H1 (cell line): ENCODE results near the gene KIR3DL2. TPM values are rescaled to one million over a fixed set of nuclear protein-coding genes. Genes with fewer than 3 reads are reported as not detected.
A peak's percentile ranks its signal among the peaks of the same experiment; 100 is the strongest.
"Not testable (repeated sequence)": the region's sequence is repeated elsewhere in the genome, so short reads cannot be mapped to it uniquely, and the experiment has no call there.

Experiments
- CTCF ChIA-PET: fragments of 300-600 bp; sonication (Branson Sonifier 250); formaldehyde crosslinking; loops from one replicate; lab custom pipeline; 2021; ENCODE audit not compliant: partially characterized antibody; lab: Charles Lee
- POLR2A ChIA-PET: fragments of 300-600 bp; sonication (Branson Sonifier 250); formaldehyde crosslinking; loops from one replicate; lab custom pipeline; 2021; ENCODE audit warnings: inconsistent platforms; ENCODE audit not compliant: partially characterized antibody; lab: Charles Lee
- DNase-seq, 2 experiments: peaks; one replicate each; pipeline versions ENCODE4 v3.0.0 to v3.0.0-alpha.2; 2010 to 2022; ENCODE audit warnings: low spot score in 2 of 2, low read depth in 1 of 2, mixed read lengths in 1 of 2
- FAIRE-seq: peaks from 2 replicates; lab custom pipeline; 2011; peaks lifted over from hg19 to GRCh38; lab: Jason Lieb, UNC
- H2AFZ ChIP-seq: 2 replicates; pipeline ENCODE4 v1.8.1; 2012; ENCODE audit warnings: low read length, inconsistent platforms
- H2AK5ac ChIP-seq: 2 replicates; pipeline ENCODE4 v1.6.1; 2013; ENCODE audit warnings: low read depth, low read length
- H2BK120ac ChIP-seq: replicated peaks from 2 replicates; pipeline ENCODE3; 2013; ENCODE audit warnings: low read depth, low read length, inconsistent platforms
- H2BK12ac ChIP-seq: 2 replicates; pipeline ENCODE4 v1.6.1; 2013; ENCODE audit warnings: low read depth, low read length
- H2BK15ac ChIP-seq: 2 replicates; pipeline ENCODE4 v1.6.1; 2013; ENCODE audit warnings: low read length
- H2BK20ac ChIP-seq: 2 replicates; pipeline ENCODE4 v1.6.1; 2013; ENCODE audit warnings: low read length
- H2BK5ac ChIP-seq: 2 replicates; pipeline ENCODE4 v1.6.1; 2013; ENCODE audit warnings: low read depth, low read length
- H3K14ac ChIP-seq: 2 replicates; pipeline ENCODE4 v1.6.1; 2013; ENCODE audit warnings: inconsistent platforms; ENCODE audit not compliant: insufficient read length
- H3K18ac ChIP-seq: 2 replicates; pipeline ENCODE4 v1.6.1; 2013; ENCODE audit warnings: low read length; ENCODE audit errors: extremely low read depth
- H3K23ac ChIP-seq: 2 replicates; pipeline ENCODE4 v1.6.1; 2013; ENCODE audit warnings: inconsistent platforms; ENCODE audit not compliant: insufficient read length
- H3K23me2 ChIP-seq: 2 replicates; pipeline ENCODE4 v1.6.1; 2013; ENCODE audit warnings: low read depth, low read length
- H3K27ac ChIP-seq: 2 replicates; pipeline ENCODE4 v1.6.1; 2011; ENCODE audit warnings: low read depth, low read length, inconsistent platforms
- H3K27me3 ChIP-seq, 4 experiments: replicated peaks in 1 of 4; 1 replicate in 1 of 4; 2 replicates in 3 of 4; pipeline versions ENCODE4 v1.6.1 to v1.8.1; 2011 to 2013; ENCODE audit warnings: low read length in 3 of 4, mild to moderate bottlenecking in 3 of 4, inconsistent platforms in 2 of 4, mixed read lengths in 2 of 4, moderate library complexity in 1 of 4; ENCODE audit not compliant: control insufficient read depth in 3 of 4, insufficient read depth in 3 of 4; ENCODE audit errors: extremely low read depth in 1 of 4
- H3K36me3 ChIP-seq, 4 experiments: 2 replicates each; pipeline versions ENCODE4 v1.6.1 to v1.8.1; 2011 to 2013; ENCODE audit warnings: mild to moderate bottlenecking in 4 of 4, low read length in 3 of 4, moderate library complexity in 2 of 4, control low read depth in 1 of 4, inconsistent platforms in 1 of 4; ENCODE audit not compliant: insufficient read depth in 4 of 4, control insufficient read depth in 2 of 4
- H3K4ac ChIP-seq: replicated peaks from 2 replicates; pipeline ENCODE3; 2013; ENCODE audit warnings: low read length, low read depth, mixed read lengths, inconsistent platforms; ENCODE audit not compliant: insufficient read length
- H3K4me1 ChIP-seq, 4 experiments: replicated peaks in 1 of 4; 1 replicate in 1 of 4; 2 replicates in 3 of 4; pipeline versions ENCODE4 v1.6.1 to v1.8.1; 2011 to 2013; ENCODE audit warnings: low read length in 3 of 4, inconsistent platforms in 2 of 4, mixed read lengths in 1 of 4; ENCODE audit not compliant: insufficient read depth in 4 of 4, control insufficient read depth in 3 of 4
- H3K4me2 ChIP-seq, 2 experiments: 2 replicates each; pipeline versions ENCODE4 v1.6.1 to v1.8.1; 2011 to 2013; ENCODE audit warnings: low read depth in 2 of 2, low read length in 2 of 2, control low read depth in 1 of 2, inconsistent platforms in 1 of 2, mild to moderate bottlenecking in 1 of 2; ENCODE audit not compliant: insufficient read depth in 1 of 2
- H3K4me3 ChIP-seq, 4 experiments: fragments of 200-600, 300-600 bp in 1 of 4; sonication (generic), shearing (Covaris generic), sonication (Bioruptor Twin) in 1 of 4; 2 replicates each; pipeline versions ENCODE4 v1.5.1 to v1.8.1; 2011 to 2016; ENCODE audit warnings: low read length in 4 of 4, low read depth in 3 of 4, control low read depth in 2 of 4, inconsistent platforms in 2 of 4, mild to moderate bottlenecking in 2 of 4, mixed read lengths in 1 of 4, moderate library complexity in 1 of 4; ENCODE audit not compliant: insufficient read depth in 2 of 4; ENCODE audit errors: extremely low read depth in 1 of 4
- H3K56ac ChIP-seq: replicated peaks from 2 replicates; pipeline ENCODE3; 2013; ENCODE audit warnings: low read depth, mild to moderate bottlenecking, mixed read lengths, low read length, inconsistent platforms; ENCODE audit not compliant: insufficient read length
- H3K79me1 ChIP-seq: 2 replicates; pipeline ENCODE4 v1.6.1; 2013; ENCODE audit warnings: low read depth, low read length, control low read depth
- H3K79me2 ChIP-seq, 2 experiments: 2 replicates each; pipeline versions ENCODE4 v1.6.1 to v1.8.1; 2012 to 2013; ENCODE audit warnings: low read length in 2 of 2, mild to moderate bottlenecking in 2 of 2, inconsistent platforms in 1 of 2; ENCODE audit not compliant: insufficient read depth in 2 of 2, control insufficient read depth in 1 of 2
- H3K9ac ChIP-seq, 4 experiments: replicated peaks in 1 of 4; 1 replicate in 1 of 4; 2 replicates in 3 of 4; pipeline versions ENCODE4 v1.6.1 to v1.8.1; 2011 to 2013; ENCODE audit warnings: low read depth in 3 of 4, low read length in 3 of 4, control low read depth in 2 of 4, mild to moderate bottlenecking in 2 of 4, moderate library complexity in 2 of 4, inconsistent platforms in 1 of 4; ENCODE audit errors: extremely low read depth in 1 of 4
- H3K9me3 ChIP-seq, 2 experiments: 2 replicates each; pipeline versions ENCODE4 v1.6.1 to v1.8.1; 2012 to 2013; ENCODE audit warnings: mild to moderate bottlenecking in 2 of 2, moderate library complexity in 2 of 2, control low read depth in 1 of 2, inconsistent platforms in 1 of 2, low read depth in 1 of 2, low read length in 1 of 2, mixed read lengths in 1 of 2; ENCODE audit not compliant: insufficient read depth in 2 of 2
- H4K20me1 ChIP-seq, 2 experiments: replicated peaks in 1 of 2; 2 replicates each; pipeline versions ENCODE3 to v1.8.1; 2011 to 2013; ENCODE audit warnings: inconsistent platforms in 2 of 2, low read length in 2 of 2, mild to moderate bottlenecking in 1 of 2; ENCODE audit not compliant: insufficient read depth in 2 of 2, control insufficient read depth in 1 of 2
- H4K5ac ChIP-seq: 2 replicates; pipeline ENCODE4 v1.6.1; 2013; ENCODE audit warnings: low read length, low read depth, mixed read lengths, inconsistent platforms; ENCODE audit not compliant: insufficient read length
- H4K8ac ChIP-seq: 2 replicates; pipeline ENCODE4 v1.8.0; 2013; ENCODE audit warnings: mild to moderate bottlenecking, moderate library complexity, low read length, inconsistent platforms; ENCODE audit not compliant: insufficient read depth; ENCODE audit errors: extremely low read depth
- H4K91ac ChIP-seq: replicated peaks from 2 replicates; pipeline ENCODE3; 2013; ENCODE audit warnings: low read length, mixed read lengths, inconsistent platforms; ENCODE audit not compliant: insufficient read length
- CBX8 ChIP-seq: fragments of 300-800, 300-1000 bp; sonication (generic); IDR thresholded peaks from 2 replicates; pipeline ENCODE4 v1.7.1; 2016; ENCODE audit warnings: low read depth, low read length, borderline replicate concordance
- CREB1 ChIP-seq: IDR thresholded peaks from 2 replicates; pipeline ENCODE4 v1.6.1; 2012; ENCODE audit warnings: inconsistent platforms
- GTF2F1 ChIP-seq: IDR thresholded peaks from 2 replicates; pipeline ENCODE4 v1.6.1; 2012; ENCODE audit warnings: low read depth, low read length, improper control_type of control experiment, borderline replicate concordance
- MAFK ChIP-seq: IDR thresholded peaks from 2 replicates; pipeline ENCODE4 v1.6.1; 2012; ENCODE audit warnings: low read depth, mild to moderate bottlenecking, improper control_type of control experiment, low read length
- MAX ChIP-seq: IDR thresholded peaks from 2 replicates; pipeline ENCODE4 v1.6.1; 2012; ENCODE audit warnings: inconsistent platforms
- WGBS, 2 experiments: shearing (Covaris generic) in 1 of 2; methylation state at CpG; one replicate each; pipeline versions ENCODE4 v1.1.6 to v1.1.7; 2013 to 2015; ENCODE audit warnings: low lambda C conversion rate in 2 of 2, mixed read lengths in 2 of 2, inconsistent platforms in 1 of 2, low coverage in 1 of 2, missing lambda C conversion rate in 1 of 2; ENCODE audit not compliant: insufficient replicate concordance in 2 of 2, insufficient coverage in 1 of 2, insufficient read length in 1 of 2; ENCODE audit errors: extremely low coverage in 1 of 2, missing lambda C conversion rate in 1 of 2; 5-methylcytosine and 5-hydroxymethylcytosine counted together
- polyA plus RNA-seq, 7 experiments: library from polyadenylated mRNA; depleted of rRNA in 3 of 7; stranded (reverse) in 5 of 7; unstranded in 2 of 7; fragments of >200 nt in 5 of 7; fragments of 200-250 nt in 2 of 7; gene quantifications; 1 replicate in 5 of 7; 2 replicates in 1 of 7; 4 replicates in 1 of 7; pipeline versions ENCODE4 v1.2.1 to v1.2.3, GENCODE V29; 2011 to 2013; ENCODE audit warnings: missing spikeins in 2 of 7, mixed read lengths in 2 of 7
- total RNA-seq: library from RNA; stranded (reverse); fragmentation: NEBNext Ultra II Directional; extraction: Animal tissue kit (Norgen Biotek cat#: 25700); gene quantifications from 2 replicates; pipeline ENCODE4 v1.2.1, GENCODE V29; 2021

The KIR3DL2 gene
- total and polyA plus RNA-seq, 2 of the 8 experiments (the other 6 are each of a cell fraction or from before 2014, with no cell fraction given) = not detected

GRCh38 chr19:54893406-54893805 is 43.2 kb downstream of the KIR3DL2 start (continued):
- TF ChIP-seq GTF2F1 (no peak), CREB1 (no peak), CBX8 (no peak), MAFK (peak; percentile 28; the same call in 1 of the 2 replicates), MAX (no peak)

DNA sequence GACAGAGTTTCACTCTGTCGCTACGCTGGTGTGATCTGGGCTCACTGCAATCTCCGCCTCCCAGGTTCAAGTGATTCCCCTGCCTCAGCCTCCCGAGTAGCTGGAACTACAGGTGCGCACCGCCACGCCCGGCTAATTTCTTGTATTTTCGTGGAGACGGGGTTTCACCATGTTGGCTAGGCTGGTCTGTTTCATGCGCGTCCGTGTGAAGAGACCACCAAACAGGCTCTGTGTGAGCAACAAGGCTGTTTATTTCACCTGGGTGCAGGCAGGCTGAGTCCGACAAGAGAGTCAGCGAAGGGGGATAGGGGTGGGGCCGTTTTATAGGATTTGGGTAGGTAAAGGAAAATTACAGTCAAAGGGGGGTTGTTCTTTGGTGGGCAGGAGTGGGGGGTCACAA is 43.9 kb downstream of the KIR3DL2 start:
- not testable (repeated sequence) for H3K56ac ChIP-seq, H2BK15ac ChIP-seq, H4K5ac ChIP-seq, H2AK5ac ChIP-seq, H3K9me3 ChIP-seq, H3K9ac ChIP-seq, H3K4me3 ChIP-seq, H3K36me3 ChIP-seq, H3K79me1 ChIP-seq, H2BK20ac ChIP-seq, H3K23me2 ChIP-seq, H4K20me1 ChIP-seq, H3K14ac ChIP-seq, H3K4ac ChIP-seq, H4K91ac ChIP-seq, H2BK120ac ChIP-seq, H3K23ac ChIP-seq, DNase-seq, H3K27ac ChIP-seq, H4K8ac ChIP-seq, H3K27me3 ChIP-seq, H3K4me1 ChIP-seq, FAIRE-seq, H3K79me2 ChIP-seq, H2AFZ ChIP-seq
- Histone ChIP-seq H2BK12ac (peak overlapping the region; percentile 68; the same call in 1 of the 2 replicates), H2BK5ac (peak overlapping the region; percentile 66; the same call in 1 of the 2 replicates), H3K4me2 (peak overlapping the region in 1 of 2 experiments; percentile 37; a peak in 1 of 4 replicates), H3K18ac (peak overlapping the region; percentile 60; the same call in 1 of the 2 replicates)
- 90% methylated on average over 14 of the region's 16 CpGs; no CpG with 5 or more reads in 1 of the 2 experiments for WGBS, 2 experiments
- ChIA-PET POLR2A (interaction anchor here (1.2 to 2.0 kb wide), 4 partner anchors 12 to 186 kb away, joined by 3 to 8 read pairs (median 6); partner anchors contain the start of gene NCR1), CTCF (interaction anchor here (0.7 to 1.9 kb wide), 3 partner anchors 8 to 18 kb away, joined by 3 to 8 read pairs (median 3); no protein-coding TSS in a partner anchor)
